Glutamatergic neuron (in vitro differentiated cells): Measurements from ENCODE around the gene PTPRF. TPM values are rescaled to one million over a fixed set of nuclear protein-coding genes. Genes with fewer than 3 reads are reported as not detected.

ENCODE experiments used
- DNase-seq: peaks from one replicate; pipeline ENCODE4 v3.0.0; 2022
- H3K27ac Mint-ChIP-seq: one replicate; pipeline ENCODE4 v1.8.0; 2020; ENCODE audit warnings: mild to moderate bottlenecking, mixed read lengths, inconsistent platforms; ENCODE audit not compliant: unreplicated experiment
- H3K27me3 Mint-ChIP-seq: one replicate; pipeline ENCODE4 v1.8.0; 2020; ENCODE audit warnings: mild to moderate bottlenecking, moderate library complexity, mixed read lengths, inconsistent platforms; ENCODE audit not compliant: unreplicated experiment
- H3K36me3 Mint-ChIP-seq: one replicate; pipeline ENCODE4 v1.8.0; 2020; ENCODE audit warnings: mild to moderate bottlenecking, mixed read lengths, inconsistent platforms; ENCODE audit not compliant: unreplicated experiment
- H3K4me1 Mint-ChIP-seq: one replicate; pipeline ENCODE4 v1.8.0; 2020; ENCODE audit warnings: mild to moderate bottlenecking, low read depth, mixed read lengths, inconsistent platforms; ENCODE audit not compliant: unreplicated experiment
- H3K4me3 Mint-ChIP-seq: one replicate; pipeline ENCODE4 v1.8.0; 2020; ENCODE audit warnings: mild to moderate bottlenecking, mixed read lengths, inconsistent platforms; ENCODE audit not compliant: unreplicated experiment
- H3K9me3 Mint-ChIP-seq: one replicate; pipeline ENCODE4 v1.8.0; 2020; ENCODE audit warnings: mild to moderate bottlenecking, moderate library complexity, mixed read lengths, inconsistent platforms; ENCODE audit not compliant: unreplicated experiment
- total RNA-seq: library from RNA; stranded (reverse); fragmentation: NEBNext Ultra II Directional; extraction: Animal tissue kit (Norgen Biotek cat#: 25700); gene quantifications from one replicate; pipeline ENCODE4 v1.2.1, GENCODE V29; 2021; ENCODE audit not compliant: unreplicated experiment
- TF ChIP-seq, protein P1 (sequence below): fragments of 200-600 bp; sonication (generic); IDR thresholded peaks from one replicate; pipeline ENCODE4 v1.5.0; 2021; ENCODE audit not compliant: partially characterized antibody, unreplicated experiment

PTPRF gene
- total RNA-seq, 1 donor from 2014 or later: 171 TPM

DNA sequence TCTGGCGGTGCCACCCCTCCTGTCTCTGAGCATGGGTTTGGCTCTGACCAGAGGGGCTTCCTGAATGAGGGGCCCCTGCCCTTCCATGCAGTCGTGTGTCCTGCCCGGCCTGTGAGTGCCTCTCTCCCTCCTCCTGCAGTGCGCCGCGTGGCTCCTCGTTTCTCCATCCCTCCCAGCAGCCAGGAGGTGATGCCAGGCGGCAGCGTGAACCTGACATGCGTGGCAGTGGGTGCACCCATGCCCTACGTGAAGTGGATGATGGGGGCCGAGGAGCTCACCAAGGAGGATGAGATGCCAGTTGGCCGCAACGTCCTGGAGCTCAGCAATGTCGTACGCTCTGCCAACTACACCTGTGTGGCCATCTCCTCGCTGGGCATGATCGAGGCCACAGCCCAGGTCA is 57.9 kb downstream of the PTPRF start:
- peaks cover 27% of the 10 kb centered on the region for H3K4me1 Mint-ChIP-seq
- TF ChIP-seq, protein P1, sequence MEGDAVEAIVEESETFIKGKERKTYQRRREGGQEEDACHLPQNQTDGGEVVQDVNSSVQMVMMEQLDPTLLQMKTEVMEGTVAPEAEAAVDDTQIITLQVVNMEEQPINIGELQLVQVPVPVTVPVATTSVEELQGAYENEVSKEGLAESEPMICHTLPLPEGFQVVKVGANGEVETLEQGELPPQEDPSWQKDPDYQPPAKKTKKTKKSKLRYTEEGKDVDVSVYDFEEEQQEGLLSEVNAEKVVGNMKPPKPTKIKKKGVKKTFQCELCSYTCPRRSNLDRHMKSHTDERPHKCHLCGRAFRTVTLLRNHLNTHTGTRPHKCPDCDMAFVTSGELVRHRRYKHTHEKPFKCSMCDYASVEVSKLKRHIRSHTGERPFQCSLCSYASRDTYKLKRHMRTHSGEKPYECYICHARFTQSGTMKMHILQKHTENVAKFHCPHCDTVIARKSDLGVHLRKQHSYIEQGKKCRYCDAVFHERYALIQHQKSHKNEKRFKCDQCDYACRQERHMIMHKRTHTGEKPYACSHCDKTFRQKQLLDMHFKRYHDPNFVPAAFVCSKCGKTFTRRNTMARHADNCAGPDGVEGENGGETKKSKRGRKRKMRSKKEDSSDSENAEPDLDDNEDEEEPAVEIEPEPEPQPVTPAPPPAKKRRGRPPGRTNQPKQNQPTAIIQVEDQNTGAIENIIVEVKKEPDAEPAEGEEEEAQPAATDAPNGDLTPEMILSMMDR: no peak
- peaks cover 5% of the 10 kb centered on the region for H3K27me3 Mint-ChIP-seq
- no peak for DNase-seq
- H3K4me3 Mint-ChIP-seq: no peak overlapping the region
- H3K27ac Mint-ChIP-seq: no peak overlapping the region
- H3K9me3 Mint-ChIP-seq: peaks cover 14% of the 10 kb centered on the region
- peaks cover 5% of the 10 kb centered on the region for H3K36me3 Mint-ChIP-seq

DNA sequence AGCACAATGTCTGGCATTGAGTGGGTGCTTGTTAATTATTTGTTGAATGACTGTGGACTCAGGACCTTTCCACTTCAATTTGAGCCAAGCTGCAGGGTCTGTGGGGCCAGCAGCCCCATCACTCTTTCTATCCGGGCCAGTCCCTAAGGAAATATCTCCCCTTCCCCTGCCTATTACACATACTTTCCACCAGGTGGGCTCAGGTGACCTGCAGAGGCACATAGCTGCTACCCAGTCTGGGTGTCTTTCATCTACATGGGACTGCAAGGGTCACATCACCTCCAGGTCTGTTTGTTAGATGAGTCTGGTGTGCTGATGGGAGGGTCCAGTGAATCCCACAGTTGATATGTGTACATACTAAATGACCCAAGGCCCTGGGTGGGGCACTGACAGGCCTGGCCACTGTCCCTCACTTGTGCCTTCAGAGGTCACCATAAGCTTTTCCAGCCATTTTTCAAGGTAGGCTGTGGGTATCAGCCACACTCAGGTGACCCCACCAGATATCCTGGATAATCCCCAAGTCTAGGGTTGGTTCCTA is 59.8 kb downstream of the PTPRF start:
- Mint-ChIP-seq H3K4me3 (peak overlapping the region; percentile 40), H3K4me1 (peaks cover 27% of the 10 kb centered on the region), H3K36me3 (peaks cover 5% of the 10 kb centered on the region), H3K27me3 (peaks cover 11% of the 10 kb centered on the region), H3K9me3 (peaks cover 20% of the 10 kb centered on the region), H3K27ac (peak overlapping the region; percentile 92)
- DNase-seq: no peak
- TF ChIP-seq, protein P1: no peak

DNA sequence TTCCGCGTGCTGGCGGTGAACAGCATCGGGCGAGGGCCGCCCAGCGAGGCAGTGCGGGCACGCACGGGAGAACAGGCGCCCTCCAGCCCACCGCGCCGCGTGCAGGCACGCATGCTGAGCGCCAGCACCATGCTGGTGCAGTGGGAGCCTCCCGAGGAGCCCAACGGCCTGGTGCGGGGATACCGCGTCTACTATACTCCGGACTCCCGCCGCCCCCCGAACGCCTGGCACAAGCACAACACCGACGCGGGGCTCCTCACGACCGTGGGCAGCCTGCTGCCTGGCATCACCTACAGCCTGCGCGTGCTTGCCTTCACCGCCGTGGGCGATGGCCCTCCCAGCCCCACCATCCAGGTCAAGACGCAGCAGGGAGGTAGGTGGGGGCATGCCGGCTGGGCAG is 60.5 kb downstream of the PTPRF start:
- peaks cover 9% of the 10 kb centered on the region for H3K27me3 Mint-ChIP-seq
- peaks cover 5% of the 10 kb centered on the region for H3K36me3 Mint-ChIP-seq
- H3K9me3 Mint-ChIP-seq: peaks cover 20% of the 10 kb centered on the region
- H3K27ac Mint-ChIP-seq: no peak overlapping the region
- no peak for DNase-seq
- peaks cover 25% of the 10 kb centered on the region for H3K4me1 Mint-ChIP-seq
- TF ChIP-seq, protein P1: no peak
- H3K4me3 Mint-ChIP-seq: no peak overlapping the region

DNA sequence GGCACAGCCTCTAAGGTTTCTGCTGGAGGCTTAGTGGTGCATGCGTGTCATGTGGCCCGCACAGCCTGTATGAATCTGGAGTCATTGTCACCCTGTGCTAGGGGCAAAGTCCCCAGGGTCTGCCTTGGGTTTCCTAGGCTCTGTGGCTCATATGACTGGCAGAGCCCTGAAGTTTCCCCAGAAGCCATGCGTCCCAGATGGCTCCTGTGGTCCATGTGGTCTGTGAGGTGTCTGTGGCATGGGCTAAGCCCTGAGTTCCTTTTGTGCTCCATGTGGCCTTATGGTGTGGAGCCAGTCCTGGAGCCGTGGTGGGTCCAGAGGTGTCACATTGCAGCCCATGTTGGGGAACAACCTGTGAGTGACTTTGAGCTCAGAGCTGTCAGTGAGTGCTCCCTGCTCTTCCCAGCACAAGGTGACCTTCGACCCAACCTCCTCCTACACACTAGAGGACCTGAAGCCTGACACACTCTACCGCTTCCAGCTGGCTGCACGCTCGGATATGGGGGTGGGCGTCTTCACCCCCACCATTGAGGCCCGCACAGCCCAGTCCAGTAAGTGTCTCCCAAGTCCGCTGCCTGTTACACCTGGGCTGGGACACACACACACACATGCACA is 61.5 kb downstream of the PTPRF start:
- peaks cover 16% of the 10 kb centered on the region for H3K4me1 Mint-ChIP-seq
- TF ChIP-seq, protein P1: no peak
- no peak overlapping the region for H3K27ac Mint-ChIP-seq
- no peak for DNase-seq
- peaks cover 5% of the 10 kb centered on the region for H3K36me3 Mint-ChIP-seq
- peaks cover 17% of the 10 kb centered on the region for H3K9me3 Mint-ChIP-seq
- no peak overlapping the region for H3K4me3 Mint-ChIP-seq
- H3K27me3 Mint-ChIP-seq: peaks cover 9% of the 10 kb centered on the region

DNA sequence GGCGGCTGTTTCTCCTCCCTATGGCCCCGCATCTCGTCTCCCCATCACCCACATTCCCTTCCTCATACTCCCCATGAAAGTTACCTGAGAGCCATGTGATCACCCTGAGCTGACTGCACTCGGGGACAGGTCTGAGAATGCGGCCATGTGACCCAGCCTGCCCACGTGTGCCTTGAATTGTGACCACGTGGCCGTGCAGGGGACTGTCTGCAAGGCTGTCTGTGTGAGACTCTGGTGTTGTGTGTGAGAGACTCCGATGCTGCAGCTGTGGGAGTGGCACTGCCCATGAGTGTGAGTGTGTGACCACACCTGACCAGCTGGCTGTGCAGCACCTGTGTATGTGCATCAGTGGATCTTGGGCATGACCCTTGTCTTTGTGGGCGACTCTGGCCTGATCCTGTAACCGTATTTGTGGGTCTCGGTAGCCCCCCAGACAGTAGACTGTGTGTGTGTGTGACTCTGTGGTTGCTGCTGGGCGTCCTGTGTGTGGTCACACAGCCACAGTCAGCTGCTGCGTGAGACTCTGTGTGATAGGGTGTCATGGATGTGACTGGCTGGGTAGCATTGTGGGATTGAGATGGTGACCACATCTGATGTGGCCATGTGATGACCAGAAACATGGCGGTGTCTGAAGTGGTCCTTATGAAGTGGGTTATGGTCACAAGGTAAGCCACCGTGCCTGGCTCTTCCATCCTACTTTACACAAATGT is 62.4 kb downstream of the PTPRF start:
- Mint-ChIP-seq H3K27me3 (peaks cover 9% of the 10 kb centered on the region), H3K36me3 (peaks cover 5% of the 10 kb centered on the region), H3K9me3 (peaks cover 18% of the 10 kb centered on the region), H3K4me3 (no peak overlapping the region), H3K4me1 (peaks cover 12% of the 10 kb centered on the region), H3K27ac (peak overlapping the region; percentile 59)
- TF ChIP-seq, protein P1: no peak
- no peak for DNase-seq
